Testis (tissue), 2 donors: ENCODE measurements around the gene FOXK2.

Experiments used
- CTCF ChIP-seq, 3 experiments: fragments of 450-650 bp in 2 of 3; fragments of 200-600 bp in 1 of 3; sonication (generic) in 1 of 3; IDR thresholded peaks; one replicate each; pipeline ENCODE4 v1.5.1; 2016 to 2019; ENCODE audit warnings: antibody characterized with exemption in 3 of 3, mild to moderate bottlenecking in 2 of 3, moderate library complexity in 1 of 3
- POLR2A ChIP-seq: fragments of 450-650 bp; IDR thresholded peaks from one replicate; pipeline ENCODE4 v1.6.1; 2017; ENCODE audit warnings: antibody characterized with exemption, mild to moderate bottlenecking, moderate library complexity

GRCh38 chr17:82615084-82616020 lies 95.8 kb downstream of the FOXK2 start:
- TF ChIP-seq CTCF (IDR thresholded peaks at IDR 0.05) = no peak
- no peak for TF ChIP-seq POLR2A
